Large intestine (tissue), 1 donor: ENCODE results near the gene SUCLG1. TPM values are rescaled to one million over a fixed set of nuclear protein-coding genes. Genes with fewer than 3 reads are reported as not detected.

Experiments
- polyA plus RNA-seq: library from polyadenylated mRNA; unstranded; fragments of 120-200 nt; gene quantifications from one replicate; pipeline ENCODE4 v1.2.1, GENCODE V29; 2013

The SUCLG1 gene
- polyA plus RNA-seq, 1 donor = 273 TPM

Other genes with a start within 250 kb of the SUCLG1 start
- gene DNAH6, start 57.2 kb upstream of the SUCLG1 start, polyA plus RNA-seq = 1.6 TPM